GM11168 (cell line): ENCODE results near the gene GPC6.

Experiments used
- in situ Hi-C: fragments of 300-500 bp; cut with MboI; formaldehyde crosslinking; loops from one replicate; pipeline ENCODE4 v1.12.0; 2022; ENCODE audit warnings: low sequenced_read_pairs; ENCODE audit not compliant: unreplicated experiment

Gene GPC6

DNA sequence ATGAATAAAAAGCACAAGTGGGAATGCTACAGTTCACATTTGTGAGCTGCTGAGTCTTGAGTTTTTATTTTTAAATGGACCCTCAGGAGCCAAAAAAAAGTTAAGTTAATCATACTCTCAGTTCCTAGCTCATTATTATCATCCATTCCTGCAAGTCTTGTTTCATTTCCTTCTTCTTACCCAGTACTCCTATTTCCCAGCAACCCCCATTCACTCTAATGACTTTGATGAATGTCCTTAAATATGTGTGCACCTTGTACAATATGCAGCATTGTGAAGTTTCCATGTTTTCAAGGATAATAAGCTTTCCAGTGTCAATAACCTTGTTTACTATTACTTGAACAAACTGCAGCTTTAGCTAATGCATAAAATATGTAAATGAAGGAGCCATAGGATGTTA, 886.6 kb downstream of the GPC6 start:
- in situ Hi-C loops, result no loop called here

DNA sequence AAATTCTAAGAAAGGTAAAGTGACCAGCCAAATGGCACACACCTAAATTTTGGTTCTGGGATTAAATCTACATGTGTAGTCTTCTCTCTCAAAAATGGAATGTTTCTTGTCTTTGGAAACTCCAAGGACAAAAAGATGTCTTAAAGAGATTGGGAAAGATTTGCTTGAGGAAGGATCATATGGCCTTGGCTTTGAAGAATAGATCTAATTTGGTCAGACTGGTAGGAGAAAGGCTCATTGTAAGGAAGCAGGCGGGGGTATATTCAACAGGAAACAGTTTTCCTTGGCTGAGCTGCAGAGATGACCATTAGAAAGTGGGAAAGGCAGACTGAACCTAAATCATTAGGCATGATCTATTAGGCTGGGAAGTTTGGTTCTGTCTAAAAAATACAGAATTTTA, 887.6 kb downstream of the GPC6 start:
- in situ Hi-C loops, result no loop called here

DNA sequence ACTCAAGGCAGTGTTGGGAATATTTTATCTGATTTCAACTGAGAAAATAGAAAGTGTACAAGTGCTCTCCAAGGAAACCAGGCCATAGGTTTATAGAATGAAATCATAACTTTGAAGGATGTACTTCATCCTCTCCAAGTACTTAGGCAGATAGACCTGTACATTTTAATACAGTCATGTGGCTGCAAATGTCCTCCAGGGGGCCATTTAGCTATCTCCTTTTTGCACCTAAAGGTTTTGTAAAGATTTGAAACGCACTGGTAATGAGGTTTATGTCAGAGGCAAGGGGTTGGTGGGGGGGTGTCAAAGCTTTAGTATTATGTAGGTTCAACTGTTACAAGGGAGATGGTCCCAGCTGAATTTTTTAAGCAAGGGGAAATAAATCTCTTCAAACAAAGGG, 888.4 kb downstream of the GPC6 start:
- in situ Hi-C loops, result no loop called here

DNA sequence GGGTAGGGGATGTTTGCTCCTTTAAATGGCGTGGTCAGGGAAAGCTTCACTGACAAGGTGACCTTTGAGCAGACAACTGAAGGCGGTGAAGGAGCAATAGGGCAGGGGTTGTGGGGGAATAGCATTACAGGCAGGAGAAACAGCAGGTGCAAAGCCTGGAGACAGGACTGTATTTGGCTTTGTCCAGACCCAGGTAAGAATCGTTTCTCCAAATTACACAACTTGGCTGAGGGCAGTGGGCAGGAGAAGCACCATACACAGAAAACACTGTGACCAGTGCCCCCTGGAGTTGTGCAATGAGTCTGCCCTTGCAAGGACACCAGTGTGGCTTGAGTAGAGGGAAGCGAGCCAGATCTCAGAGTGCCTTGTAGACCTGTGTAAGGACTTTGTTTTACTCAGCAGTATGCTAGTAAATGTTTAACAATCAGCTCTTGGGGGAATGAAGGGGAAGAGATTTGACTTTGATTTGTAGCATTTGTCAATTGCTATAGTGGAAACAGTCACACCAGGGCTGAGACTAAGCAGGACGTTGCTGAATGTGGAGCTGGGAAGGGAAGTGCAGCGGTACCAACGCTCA, 892.8 kb downstream of the GPC6 start:
- in situ Hi-C loops, result no loop called here

GRCh38 chr13:94120878-94121277, 894.3 kb downstream of the GPC6 start:
- in situ Hi-C loops, result no loop called here

DNA sequence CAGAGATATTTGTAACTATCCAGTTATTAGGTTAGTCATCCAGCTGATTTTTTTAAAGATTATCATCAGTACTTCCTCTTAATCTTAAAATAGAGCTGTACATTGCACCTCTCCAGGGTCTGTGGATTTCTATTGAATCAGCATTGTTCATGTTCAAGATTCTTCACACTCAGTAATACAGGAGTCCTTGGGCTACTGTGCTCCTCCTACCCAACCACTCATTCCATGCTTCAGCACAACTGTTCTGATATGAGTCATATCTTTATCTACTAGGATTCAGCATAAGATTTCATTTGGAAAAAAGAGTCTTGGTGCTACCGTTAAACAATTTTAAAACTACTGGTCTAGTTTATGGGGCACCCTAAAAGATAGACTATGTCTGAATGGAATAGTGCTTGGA, 895.1 kb downstream of the GPC6 start:
- in situ Hi-C loops, result no loop called here

DNA sequence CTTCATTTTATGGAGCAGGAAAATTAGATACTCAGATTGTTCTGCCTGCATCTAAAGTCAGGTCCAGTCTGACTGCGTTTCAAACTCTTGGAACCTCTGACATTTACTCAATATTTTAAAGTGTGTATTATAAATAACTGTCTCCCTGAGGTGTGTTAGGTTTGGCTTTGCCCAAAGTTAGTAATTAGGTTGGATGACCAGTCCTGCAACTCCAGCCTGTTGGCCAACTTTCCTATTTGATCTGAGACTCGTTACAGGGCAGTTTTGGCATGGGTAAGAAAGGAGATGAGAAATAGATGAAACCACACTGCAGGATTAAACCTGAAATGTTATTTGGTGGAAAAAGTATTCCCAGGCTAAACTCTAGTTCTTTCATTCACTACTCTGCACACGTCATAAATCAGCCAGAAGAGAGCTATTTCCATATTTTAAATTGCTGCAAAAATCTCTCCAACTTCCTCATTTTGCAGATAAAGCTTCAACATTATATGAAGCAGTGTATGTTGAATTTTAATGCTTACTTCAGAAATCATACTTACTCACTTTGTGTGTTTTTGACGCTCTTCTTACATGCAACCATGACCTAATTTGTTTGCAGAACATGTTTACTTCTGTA, 895.8 kb downstream of the GPC6 start:
- in situ Hi-C loops, result no loop called here

DNA sequence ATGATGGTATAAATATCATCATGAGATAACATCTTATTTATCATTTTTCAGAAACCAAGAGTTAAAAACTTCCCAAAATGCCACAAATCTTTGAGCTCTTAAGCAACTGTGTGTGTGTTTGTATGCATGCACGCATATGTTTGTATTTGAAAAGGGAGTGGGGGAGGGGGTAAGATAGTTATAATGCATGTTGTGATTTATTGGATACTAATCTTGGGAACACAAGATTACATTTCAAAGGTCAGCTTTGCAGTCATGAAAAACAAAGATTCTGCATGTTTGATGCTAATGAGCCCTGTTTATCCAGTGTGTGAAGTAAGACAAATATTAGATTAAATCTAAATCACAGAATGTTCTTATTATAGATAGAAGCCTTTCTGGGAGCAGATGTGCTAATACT, 897.0 kb downstream of the GPC6 start:
- in situ Hi-C loops, result no loop called here

DNA sequence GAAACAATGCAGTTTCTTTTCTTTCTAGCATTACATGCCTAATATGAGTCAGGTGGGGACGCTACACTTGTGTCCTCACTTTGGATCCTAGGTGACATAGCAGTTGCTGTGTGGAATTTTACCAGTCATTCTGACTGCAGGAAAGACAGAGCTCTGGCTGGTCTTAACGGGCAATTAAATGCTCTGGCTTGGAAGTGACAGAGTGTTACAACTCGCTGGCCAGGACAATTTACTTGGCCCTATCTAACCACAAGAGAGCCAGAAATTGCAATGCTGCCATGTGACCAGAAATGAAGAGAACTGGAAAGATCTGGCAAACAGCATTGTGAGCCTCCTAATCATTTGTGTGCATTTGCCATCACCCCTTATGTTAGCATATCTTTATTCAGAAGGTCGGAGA, 901.8 kb downstream of the GPC6 start:
- in situ Hi-C loops, result no loop called here

DNA sequence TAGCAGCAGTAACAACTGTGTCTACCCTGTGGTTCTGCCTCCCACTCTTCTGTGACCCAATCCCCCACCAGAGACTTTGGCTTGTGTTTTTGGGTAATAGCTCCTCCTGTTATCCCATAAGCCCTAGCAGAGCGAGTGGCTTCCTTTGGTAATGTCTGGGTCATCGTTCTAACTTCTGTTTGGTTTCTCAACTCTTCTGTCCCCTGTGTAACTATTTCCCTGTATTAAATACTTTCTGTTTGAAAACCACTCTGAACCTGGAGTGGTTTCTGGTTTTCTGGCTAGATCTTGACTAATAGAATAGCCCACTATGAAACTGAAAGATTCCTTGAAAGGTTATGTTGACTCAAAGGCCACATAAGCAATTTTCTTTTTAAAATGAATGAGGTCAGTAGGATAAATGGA, 902.9 kb downstream of the GPC6 start:
- in situ Hi-C loops, result no loop called here

- in situ Hi-C loops, result no loop called here
These were observed 912.2 kb downstream of the GPC6 start for GRCh38 chr13:94138831-94139230.

DNA sequence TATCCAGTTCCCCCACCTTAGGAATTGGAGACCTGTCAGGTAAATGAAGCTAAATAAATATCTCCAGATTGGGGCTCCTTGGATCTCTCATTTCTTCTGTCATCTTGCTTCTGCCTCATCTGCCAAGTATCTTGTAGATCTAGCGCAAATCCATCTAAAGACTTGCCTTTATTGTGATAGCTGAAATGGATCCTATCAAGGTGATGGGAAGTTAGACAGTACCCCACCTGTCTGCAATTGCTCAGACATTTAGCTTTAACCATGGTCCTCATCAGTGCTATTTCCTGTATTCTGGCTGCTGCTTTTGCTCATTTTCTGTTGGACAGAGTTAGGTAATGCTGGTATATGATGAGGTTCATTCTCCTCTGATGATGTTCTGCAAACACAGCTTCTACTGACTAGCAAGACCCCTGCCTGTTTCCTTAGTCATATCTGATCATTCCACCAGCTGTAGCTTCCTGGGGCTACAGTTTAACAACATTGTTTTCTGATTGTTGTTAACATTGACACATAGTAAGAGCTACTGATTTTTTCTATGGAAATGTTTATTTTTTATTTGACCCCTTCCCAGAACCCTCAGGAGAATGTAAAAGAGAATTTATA, 912.9 kb downstream of the GPC6 start:
- in situ Hi-C loops, result no loop called here

GRCh38 chr13:94140027-94140426, 913.4 kb downstream of the GPC6 start:
- in situ Hi-C loops, result no loop called here

DNA sequence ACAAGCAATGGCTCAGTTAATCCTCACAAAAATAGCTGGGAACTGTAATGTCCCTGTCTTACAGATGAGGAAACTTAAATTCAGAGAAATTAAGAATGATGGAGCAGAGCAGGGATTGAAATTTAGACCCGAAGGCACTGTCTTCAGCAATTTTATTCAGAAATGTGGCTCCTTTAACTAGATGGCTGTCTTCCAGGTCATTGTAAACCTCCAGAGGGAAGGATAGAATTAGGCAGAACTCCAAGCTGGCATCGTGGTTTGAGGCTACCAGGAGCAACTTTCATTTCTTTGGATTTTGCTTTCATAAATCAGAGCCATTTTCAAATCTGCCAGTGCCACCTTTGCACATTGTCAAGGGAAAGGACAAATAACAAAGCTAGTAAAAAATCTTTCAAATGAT, 913.9 kb downstream of the GPC6 start:
- in situ Hi-C loops, result no loop called here

DNA sequence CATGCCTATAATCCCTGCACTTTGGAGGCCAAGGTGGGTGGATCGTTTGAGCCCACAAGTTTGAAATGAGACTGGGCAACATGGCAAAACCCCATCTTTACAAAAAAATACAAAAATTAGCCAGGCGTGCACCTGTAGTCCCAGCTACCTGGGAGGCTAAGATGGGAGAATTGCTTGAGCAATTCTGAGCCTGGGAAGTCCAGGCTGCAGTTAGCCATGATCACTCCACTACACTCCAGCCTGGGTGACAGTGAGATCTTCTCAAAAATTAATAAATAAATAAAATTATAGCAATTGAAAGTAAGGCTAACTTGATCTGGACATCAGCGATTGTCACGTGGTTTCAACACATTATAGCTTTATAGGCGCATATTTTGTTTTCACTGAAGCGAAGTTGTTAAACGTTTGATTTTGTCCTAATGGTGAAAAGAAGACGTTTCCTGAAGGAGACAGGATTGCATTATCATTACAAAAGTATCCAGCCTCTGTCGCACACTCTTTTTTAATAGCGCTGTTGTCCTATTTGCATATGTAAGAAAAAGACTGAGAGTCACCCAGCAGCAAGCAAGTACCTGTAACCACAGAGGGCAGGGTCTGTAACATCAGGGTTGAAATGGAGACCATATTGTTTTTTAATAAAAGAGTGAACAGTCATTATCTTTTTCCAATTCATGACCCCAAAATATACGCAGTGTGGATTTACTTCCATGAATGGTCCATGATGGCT, 917.2 kb downstream of the GPC6 start:
- in situ Hi-C loops, result no loop called here

DNA sequence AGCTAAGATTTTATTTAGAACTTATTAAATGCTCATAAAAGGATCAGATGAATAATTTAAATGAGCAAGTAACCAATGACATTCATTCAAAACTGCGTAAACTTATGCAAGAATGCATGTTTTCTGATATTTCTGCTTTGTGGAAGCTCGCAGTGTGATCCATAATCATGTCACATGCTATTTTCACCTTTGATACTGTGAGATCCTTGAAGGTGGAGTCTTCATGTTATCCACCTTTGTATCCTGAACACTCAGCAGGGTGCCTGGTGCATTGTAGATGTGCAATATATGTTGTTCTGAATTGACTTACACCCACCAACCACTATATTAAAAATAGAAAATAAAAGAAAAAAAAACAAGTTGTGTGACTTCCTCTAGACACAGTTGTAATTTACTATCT, 919.4 kb downstream of the GPC6 start:
- in situ Hi-C loops, result no loop called here

- in situ Hi-C loops, result no loop called here
These were observed 927.0 kb downstream of the GPC6 start for GRCh38 chr13:94153586-94153985.

DNA sequence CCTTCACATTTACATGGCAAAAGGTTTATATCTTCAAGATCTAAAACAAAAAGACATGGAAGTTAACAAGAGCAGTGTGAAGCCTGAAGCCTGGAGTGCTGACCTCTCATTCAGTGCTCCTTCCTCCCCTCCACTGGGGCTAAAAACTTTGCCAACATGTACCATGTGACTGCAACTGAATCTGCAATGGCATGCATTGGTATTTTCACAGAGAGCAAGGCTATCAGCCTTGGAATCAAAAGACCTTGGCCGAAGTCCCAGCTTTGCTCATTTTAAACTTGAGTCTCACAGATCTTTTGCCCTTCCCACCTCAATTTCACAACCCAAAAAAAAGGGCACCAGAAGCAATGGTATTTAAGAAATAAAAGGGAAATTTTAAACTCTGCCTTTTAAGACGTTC, 927.8 kb downstream of the GPC6 start:
- in situ Hi-C loops, result no loop called here

DNA sequence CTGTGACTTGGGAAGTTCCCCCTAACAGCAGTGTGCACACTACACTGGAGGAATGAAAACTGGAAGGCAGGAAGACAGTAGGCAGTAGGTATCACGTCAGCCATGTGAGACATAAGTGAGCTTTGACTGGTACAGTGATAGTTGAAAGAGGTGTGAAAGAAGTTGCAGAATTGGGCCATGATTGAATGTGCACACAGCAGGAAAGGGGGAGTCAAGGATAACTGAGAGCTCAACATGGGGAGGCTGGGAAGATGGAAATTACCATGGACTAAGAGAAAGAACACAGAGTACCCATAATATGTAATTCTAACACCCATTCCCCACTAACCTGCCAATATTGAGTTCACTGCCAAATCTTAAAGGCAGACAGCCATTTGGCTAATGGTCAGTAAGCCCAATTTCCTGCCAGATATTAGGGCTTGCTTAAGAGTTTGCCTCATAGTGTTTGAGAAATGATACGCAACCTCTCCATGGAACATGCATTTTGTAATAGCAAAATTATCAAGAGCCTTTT, 931.2 kb downstream of the GPC6 start:
- in situ Hi-C loops, result no loop called here

GRCh38 chr13:94160875-94161274, 934.3 kb downstream of the GPC6 start:
- in situ Hi-C loops, result no loop called here

DNA sequence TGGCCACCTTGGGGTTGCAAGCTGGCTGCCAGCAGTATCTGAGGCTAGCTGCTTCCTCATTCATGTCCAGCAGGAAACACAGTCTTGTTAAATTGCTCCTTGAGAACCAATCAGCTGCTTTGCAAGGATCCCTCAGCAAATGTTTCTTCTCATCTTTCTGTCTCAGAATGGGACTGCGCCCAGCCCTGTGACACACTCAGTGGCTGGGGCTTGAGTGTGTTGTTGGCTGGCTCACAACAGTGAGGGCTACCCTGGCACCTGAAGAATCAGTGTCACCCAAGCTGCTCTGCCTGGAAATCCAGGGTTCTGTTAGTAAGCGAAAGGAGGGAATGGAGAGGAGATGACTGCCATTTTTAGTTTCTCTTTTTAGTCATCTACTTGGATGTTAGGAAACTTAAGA, 935.7 kb downstream of the GPC6 start:
- in situ Hi-C loops, result no loop called here
